HepG2 (cell line): Measurements from ENCODE around the gene RPS2. TPM values are rescaled to one million over a fixed set of nuclear protein-coding genes. Genes with fewer than 3 reads are reported as not detected.

Source experiments
- ATAC-seq: fragments of 200-7000 bp; cut with Tn5 transposase; 3 replicates; pipeline ENCODE4 v1.9.1; 2020; ENCODE audit warnings: mild to moderate bottlenecking, moderate library complexity
- BruUV-seq: library from RNA; stranded (reverse); fragments of 400-500 nt; replicated peaks from 2 replicates; lab custom pipeline; 2021; lab: Mats Ljungman, UMichigan
- CTCF ChIA-PET: fragments of 300-600 bp; formaldehyde crosslinking; extraction: SDS; loops from one replicate; lab custom pipeline; 2021; ENCODE audit warnings: low total read pairs, inconsistent platforms, low intra/inter-chr PET ratio; lab: Yijun Ruan, JAX
- POLR2A ChIA-PET: fragments of 350-600 bp; sonication (Branson Sonifier 250); formaldehyde crosslinking; loops from one replicate; lab custom pipeline; 2020; ENCODE audit warnings: antibody characterized with exemption, inconsistent platforms; lab: Yijun Ruan, JAX
- DNase-seq: peaks from one replicate; pipeline ENCODE4 v3.0.0-alpha.2; 2015; ENCODE audit warnings: low spot score
- FAIRE-seq: peaks from 3 replicates; lab custom pipeline; 2011; peaks lifted over from hg19 to GRCh38; lab: Jason Lieb, UNC
- H2AFZ ChIP-seq: one replicate; pipeline ENCODE4 v1.6.1; 2011; ENCODE audit warnings: low read length, inconsistent platforms
- H3K27ac ChIP-seq: fragments of 300-600 bp; 3 replicates; pipeline ENCODE4 v1.8.0; 2011; ENCODE audit warnings: mixed run types, mild to moderate bottlenecking, mixed read lengths, low read length, inconsistent platforms; ENCODE audit not compliant: insufficient read depth; ENCODE audit errors: extremely low read length
- H3K27me3 ChIP-seq, 2 experiments: fragments of 200-600 bp in 1 of 2; 2 replicates in 1 of 2; 3 replicates in 1 of 2; pipeline versions ENCODE4 v1.6.0 to v1.8.0; 2011; ENCODE audit warnings: low read length in 2 of 2, mild to moderate bottlenecking in 2 of 2, moderate library complexity in 2 of 2, inconsistent platforms in 1 of 2; ENCODE audit not compliant: insufficient read depth in 2 of 2, control insufficient read depth in 1 of 2
- H3K36me3 ChIP-seq, 2 experiments: fragments of 200-600 bp in 1 of 2; replicated peaks in 1 of 2; 2 replicates in 1 of 2; 3 replicates in 1 of 2; pipeline versions ENCODE4 v1.5.1 to v1.8.0; 2011; ENCODE audit warnings: low read length in 2 of 2, inconsistent platforms in 1 of 2; ENCODE audit not compliant: insufficient read depth in 2 of 2, control insufficient read depth in 1 of 2
- H3K4me1 ChIP-seq: 2 replicates; pipeline ENCODE4 v1.5.1; 2012; ENCODE audit warnings: low read length, inconsistent platforms; ENCODE audit not compliant: insufficient read depth
- H3K4me2 ChIP-seq: 2 replicates; pipeline ENCODE4 v1.6.0; 2011; ENCODE audit warnings: low read depth, low read length, inconsistent platforms
- H3K4me3 ChIP-seq, 3 experiments: fragments of 200-600 bp in 1 of 3; sonication (generic), shearing (Covaris generic) in 1 of 3; replicated peaks in 1 of 3; 2 replicates each; pipeline ENCODE4 v1.5.1; 2011 to 2016; ENCODE audit warnings: low read length in 3 of 3, inconsistent platforms in 2 of 3, low read depth in 2 of 3, mild to moderate bottlenecking in 2 of 3, control low read depth in 1 of 3, mixed read lengths in 1 of 3; ENCODE audit not compliant: insufficient read depth in 1 of 3
- H3K79me2 ChIP-seq: one replicate; pipeline ENCODE4 v1.6.1; 2011; ENCODE audit warnings: low read length, inconsistent platforms; ENCODE audit not compliant: insufficient read depth
- H3K9ac ChIP-seq: 2 replicates; pipeline ENCODE4 v1.6.0; 2011; ENCODE audit warnings: mild to moderate bottlenecking, low read depth, low read length, inconsistent platforms; ENCODE audit not compliant: insufficient read depth
- H3K9me3 ChIP-seq: 2 replicates; pipeline ENCODE4 v1.5.1; 2012; ENCODE audit warnings: mild to moderate bottlenecking, low read length
- H4K20me1 ChIP-seq: 2 replicates; pipeline ENCODE4 v1.6.0; 2011; ENCODE audit warnings: inconsistent platforms, mild to moderate bottlenecking, low read length, moderate library complexity; ENCODE audit not compliant: insufficient read depth
- CREB3 ChIP-seq: sonication (generic); formaldehyde crosslinking; IDR thresholded peaks from 2 replicates; pipeline ENCODE4 v1.5.0; 2020; ENCODE audit warnings: missing genetic modification reagents
- ELF3 ChIP-seq: IDR thresholded peaks from 2 replicates; pipeline ENCODE4 v1.6.1; 2016; ENCODE audit warnings: missing genetic modification reagents, missing compliant biosample characterization
- SP5 ChIP-seq: IDR thresholded peaks from 2 replicates; pipeline ENCODE4 v1.6.1; 2016; ENCODE audit warnings: low read depth, borderline replicate concordance
- ZNF768 ChIP-seq: sonication (generic); formaldehyde crosslinking; IDR thresholded peaks from 2 replicates; pipeline ENCODE4 v1.4.0; 2020; ENCODE audit warnings: missing genetic modification reagents
- ZNF781 ChIP-seq: sonication (generic); formaldehyde crosslinking; IDR thresholded peaks from 2 replicates; pipeline ENCODE4 v1.5.1; 2020; ENCODE audit warnings: borderline replicate concordance, mild to moderate bottlenecking, missing genetic modification reagents; ENCODE audit errors: not compliant biosample characterization
- WGBS: methylation state at CpG from one replicate; pipeline ENCODE4 v1.1.6; 2017; ENCODE audit warnings: low lambda C conversion rate; 5-methylcytosine and 5-hydroxymethylcytosine counted together
- in situ Hi-C: cut with HindIII; loops from 2 replicates; pipeline ENCODE4 v1.10.0; 2017; ENCODE audit warnings: low pct_unique_long_range_greater_than_20kb; ENCODE audit not compliant: extremely low pct_ligation_motif_present
- intact Hi-C: fragments of 100-400 bp; cut with micrococcal nuclease; formaldehyde crosslinking; loops from one replicate; pipeline ENCODE4 v1.10.0; 2022; ENCODE audit not compliant: unreplicated experiment
- polyA plus RNA-seq, 8 experiments: library from polyadenylated mRNA; depleted of rRNA in 3 of 8; stranded (reverse) in 7 of 8; unstranded in 1 of 8; fragments of >200 nt; fragmentation: Illumina TruSeq in 4 of 8; extraction: Trizol in 4 of 8; gene quantifications; 2 replicates each; pipeline versions ENCODE4 v1.2.1 to v1.2.3, GENCODE V29; 2011 to 2016; ENCODE audit warnings: low read depth in 4 of 8, missing spikeins in 1 of 8, mixed read lengths in 1 of 8; ENCODE audit not compliant: insufficient read depth in 1 of 8
- total RNA-seq, 5 experiments: library from RNA; depleted of rRNA; stranded (reverse); fragments of >200 nt; fragmentation: Illumina TruSeq; extraction: Trizol; gene quantifications; 2 replicates each; pipeline ENCODE4 v1.2.3, GENCODE V29; 2016; ENCODE audit warnings: low read depth in 1 of 5

RPS2 gene
- total and polyA plus RNA-seq, 2 of the 13 experiments (the other 11 are each of a cell fraction or from before 2014, with no cell fraction given), result 1,908 to 4,514 TPM

- in situ Hi-C loops, result no loop called here
Measured at GRCh38 chr16:1919327-1919998, 45.2 kb downstream of the RPS2 start.

More at GRCh38 chr16:1919327-1919998, 45.2 kb downstream of the RPS2 start:
- no peak overlapping the region for H3K4me3 ChIP-seq
- no peak overlapping the region for H3K4me2 ChIP-seq
- FAIRE-seq (no peak), DNase-seq (no peak)
- no peak overlapping the region for H3K27ac ChIP-seq
- no TSS peak for BruUV-seq
- H4K20me1 ChIP-seq, result 0 out of 2 replicates have a peak, but pooled peaks cover 2% of the 10 kb centered on the region
- CTCF ChIA-PET, result no interaction called here
- peaks cover 30 to 80% of the 10 kb centered on the region in 2 experiments for H3K27me3 ChIP-seq
- TF ChIP-seq ZNF768 (peak; percentile 53; the same call in 1 of the 2 replicates), SP5 (no peak), ZNF781 (no peak), ELF3 (CRISPR knock-in tag) (no peak), CREB3 (CRISPR knock-in tag) (no peak)
- TF ChIP-seq, all 625 proteins: peak for 1
- Histone ChIP-seq H3K79me2 (no peaks in the 10 kb centered on the region), H2AFZ (no peak overlapping the region), H3K4me1 (peaks cover 34% of the 10 kb centered on the region), H3K36me3 (no peaks in the 10 kb centered on the region), H3K9ac (no peak overlapping the region), H3K9me3 (no peaks in the 10 kb centered on the region)
- 14% methylated on average over 7 of the region's 30 CpGs for WGBS
- intact Hi-C loops, result no loop called here
- POLR2A ChIA-PET, result no interaction called here
- ATAC-seq, result peak; percentile 43
